HFF-Myc (cell line): ENCODE results near the gene THBS4.

Source experiments
- DNase-seq: peaks from one replicate; pipeline ENCODE4 v3.0.0-alpha.2; 2011; ENCODE audit warnings: low read depth; ENCODE audit errors: extremely low read depth
- H3K4me3 ChIP-seq: replicated peaks from 2 replicates; pipeline ENCODE4 v1.5.1; 2011; ENCODE audit warnings: low read depth, mild to moderate bottlenecking, control low read depth, low read length
- TF ChIP-seq, protein P1 (sequence below): IDR thresholded peaks from 2 replicates; pipeline ENCODE4 v1.5.1; 2012; ENCODE audit warnings: mild to moderate bottlenecking, low read depth, low read length, control low read depth; ENCODE audit errors: missing control alignments

Gene THBS4

DNA sequence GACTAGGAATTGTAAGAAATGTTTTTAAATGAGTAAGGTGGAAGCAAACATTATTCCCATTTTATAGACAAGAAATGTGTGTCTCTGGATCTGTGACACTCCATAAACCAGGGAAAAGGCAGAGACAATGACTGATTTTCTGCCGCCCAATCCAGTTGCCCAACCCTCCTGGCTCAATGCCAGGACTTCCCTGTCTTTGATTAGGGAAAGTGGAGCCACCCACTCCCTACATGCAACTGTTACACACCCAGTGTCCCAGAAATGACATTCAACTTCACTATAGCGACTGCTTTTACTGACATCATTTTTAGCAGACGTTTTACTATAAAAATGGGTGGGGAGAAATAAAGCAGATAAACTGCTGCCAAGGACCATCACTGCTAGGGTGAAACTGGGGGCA is 79.7 kb downstream of the THBS4 start:
- TF ChIP-seq, protein P1, sequence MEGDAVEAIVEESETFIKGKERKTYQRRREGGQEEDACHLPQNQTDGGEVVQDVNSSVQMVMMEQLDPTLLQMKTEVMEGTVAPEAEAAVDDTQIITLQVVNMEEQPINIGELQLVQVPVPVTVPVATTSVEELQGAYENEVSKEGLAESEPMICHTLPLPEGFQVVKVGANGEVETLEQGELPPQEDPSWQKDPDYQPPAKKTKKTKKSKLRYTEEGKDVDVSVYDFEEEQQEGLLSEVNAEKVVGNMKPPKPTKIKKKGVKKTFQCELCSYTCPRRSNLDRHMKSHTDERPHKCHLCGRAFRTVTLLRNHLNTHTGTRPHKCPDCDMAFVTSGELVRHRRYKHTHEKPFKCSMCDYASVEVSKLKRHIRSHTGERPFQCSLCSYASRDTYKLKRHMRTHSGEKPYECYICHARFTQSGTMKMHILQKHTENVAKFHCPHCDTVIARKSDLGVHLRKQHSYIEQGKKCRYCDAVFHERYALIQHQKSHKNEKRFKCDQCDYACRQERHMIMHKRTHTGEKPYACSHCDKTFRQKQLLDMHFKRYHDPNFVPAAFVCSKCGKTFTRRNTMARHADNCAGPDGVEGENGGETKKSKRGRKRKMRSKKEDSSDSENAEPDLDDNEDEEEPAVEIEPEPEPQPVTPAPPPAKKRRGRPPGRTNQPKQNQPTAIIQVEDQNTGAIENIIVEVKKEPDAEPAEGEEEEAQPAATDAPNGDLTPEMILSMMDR: no peak
- DNase-seq: no peak

DNA sequence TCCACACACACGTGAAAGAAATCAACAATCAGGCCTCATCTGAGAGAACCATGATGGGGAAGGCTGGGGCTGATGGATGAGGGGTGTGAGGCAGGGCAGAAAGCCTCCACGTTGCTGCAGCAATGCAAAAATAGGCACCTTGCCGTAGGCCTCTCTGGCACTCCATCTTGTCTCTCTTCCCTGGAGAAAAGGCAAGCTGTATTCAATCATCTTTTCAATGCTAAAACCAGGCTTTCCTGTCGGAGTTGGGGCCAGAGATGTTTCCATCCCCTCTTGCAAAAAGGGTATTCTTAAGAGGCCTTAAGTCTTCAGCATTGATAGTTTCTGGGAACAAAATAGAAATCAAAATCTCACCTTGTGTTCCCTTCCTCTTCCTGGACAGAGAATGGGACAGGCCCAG is 80.9 kb downstream of the THBS4 start:
- DNase-seq: no peak
- TF ChIP-seq, protein P1: no peak
- no peak overlapping the region for H3K4me3 ChIP-seq

More for the DNA sequence above, 79.7 kb downstream of the THBS4 start:
- H3K4me3 ChIP-seq: no peak overlapping the region

DNA sequence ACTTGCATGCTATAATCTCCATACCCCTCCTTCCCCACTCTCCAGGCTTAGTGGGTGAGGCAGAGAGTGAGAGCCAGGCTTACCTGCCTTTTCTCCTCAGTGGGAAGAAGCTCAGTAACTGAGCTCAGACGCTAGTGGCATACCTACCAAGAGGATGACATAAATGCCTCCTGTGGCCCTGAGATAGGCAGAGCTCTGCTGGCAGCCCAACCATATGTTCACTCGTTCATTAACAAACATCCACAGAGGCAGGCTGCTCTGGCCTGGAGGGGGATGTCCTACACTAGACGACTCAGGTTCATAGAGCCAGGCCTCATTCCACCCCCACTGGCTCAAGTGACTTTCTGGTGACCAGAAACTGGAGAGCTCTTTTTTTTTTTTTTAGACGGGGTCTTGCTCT is 81.3 kb downstream of the THBS4 start:
- H3K4me3 ChIP-seq: no peak overlapping the region
- TF ChIP-seq, protein P1: no peak
- DNase-seq: no peak

DNA sequence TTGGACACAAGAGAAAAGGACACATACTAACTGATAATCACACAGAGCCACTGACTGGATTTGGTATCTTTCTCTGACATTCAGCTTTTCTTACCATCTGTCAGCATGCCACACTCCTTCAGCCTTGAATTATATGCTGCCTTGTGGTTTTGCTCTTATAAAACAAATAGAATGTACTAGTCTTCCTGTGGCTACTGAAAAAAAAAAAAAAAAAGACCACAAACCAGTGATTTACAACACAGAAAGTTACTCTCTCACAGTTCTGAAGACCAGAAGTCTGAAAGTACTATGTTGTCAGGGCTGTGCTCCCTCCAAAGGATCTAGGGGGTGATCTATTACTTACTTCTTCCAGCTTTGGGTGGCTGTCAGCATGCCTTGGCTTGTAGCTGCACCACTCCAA is 82.3 kb downstream of the THBS4 start:
- no peak overlapping the region for H3K4me3 ChIP-seq
- DNase-seq: no peak
- TF ChIP-seq, protein P1: no peak

DNA sequence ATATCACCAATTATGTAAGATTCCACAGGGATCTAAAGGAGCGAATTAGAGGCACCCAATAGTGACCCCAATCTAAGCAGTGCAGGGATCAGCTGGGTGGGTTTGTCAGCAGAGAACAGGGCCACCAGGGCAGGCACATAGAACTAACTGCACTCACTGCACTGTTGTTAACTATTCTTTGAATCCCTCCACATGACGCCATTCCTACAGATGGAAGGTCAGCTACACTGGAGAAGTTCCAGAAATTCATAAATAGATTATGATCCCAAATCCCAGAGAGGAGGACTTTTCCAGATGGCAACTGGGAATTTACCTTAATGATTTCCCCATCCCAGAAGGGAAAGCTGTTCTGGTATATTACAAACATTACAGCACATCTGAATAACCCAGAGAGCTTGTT is 84.2 kb downstream of the THBS4 start:
- no peak for DNase-seq
- no peak overlapping the region for H3K4me3 ChIP-seq
- TF ChIP-seq, protein P1: no peak

GRCh38 chr5:80122579-80122978 is 87.4 kb downstream of the THBS4 start:
- DNase-seq: no peak
- TF ChIP-seq, protein P1: no peak
- H3K4me3 ChIP-seq: no peak overlapping the region
